Panc1 (cell line): ENCODE measurements around the gene C4BPA. TPM values are rescaled to one million over a fixed set of nuclear protein-coding genes. Genes with fewer than 3 reads are reported as not detected.

ENCODE experiments used
- ATAC-seq: fragments of 200-7000 bp; cut with Tn5 transposase; 2 replicates; pipeline ENCODE4 v1.9.1; 2020; ENCODE audit warnings: mild to moderate bottlenecking, moderate library complexity
- BruUV-seq: library from RNA; stranded (reverse); fragments of 400-500 nt; replicated peaks from 2 replicates; lab custom pipeline; 2021; lab: Mats Ljungman, UMichigan
- CTCF ChIA-PET: fragments of 300-600 bp; sonication (Branson Sonifier 250); formaldehyde crosslinking; loops from one replicate; lab custom pipeline; 2022; ENCODE audit warnings: antibody characterized with exemption; lab: Charles Lee
- POLR2A ChIA-PET: fragments of 300-600 bp; sonication (Branson Sonifier 250); formaldehyde crosslinking; loops from one replicate; lab custom pipeline; 2022; ENCODE audit warnings: antibody characterized with exemption; lab: Charles Lee
- DNase-seq: peaks from one replicate; pipeline ENCODE4 v3.0.0-alpha.2; 2010; ENCODE audit warnings: low read depth, low spot score
- H3K27ac ChIP-seq: 2 replicates; pipeline ENCODE4 v1.5.1; 2011; ENCODE audit warnings: mild to moderate bottlenecking, low read length, inconsistent platforms
- H3K27me3 ChIP-seq: fragments of 200-500 bp; sonication (Bioruptor generic); 2 replicates; pipeline ENCODE4 v1.6.0; 2014; ENCODE audit warnings: low read length, inconsistent platforms; ENCODE audit not compliant: control insufficient read depth, insufficient read depth
- H3K36me3 ChIP-seq: fragments of 200-500 bp; sonication (Bioruptor generic); 2 replicates; pipeline ENCODE4 v1.5.1; 2014; ENCODE audit warnings: inconsistent platforms, mild to moderate bottlenecking, low read length, moderate library complexity; ENCODE audit not compliant: control insufficient read depth, insufficient read depth
- H3K4me1 ChIP-seq: 2 replicates; pipeline ENCODE4 v1.5.1; 2011; ENCODE audit warnings: inconsistent platforms, mild to moderate bottlenecking, low read length, moderate library complexity; ENCODE audit not compliant: control insufficient read depth, insufficient read depth
- H3K4me3 ChIP-seq, 2 experiments: 2 replicates each; pipeline ENCODE4 v1.5.1; 2011 to 2012; ENCODE audit warnings: low read depth in 2 of 2, low read length in 2 of 2, mild to moderate bottlenecking in 2 of 2, inconsistent platforms in 1 of 2, moderate library complexity in 1 of 2
- H3K9me3 ChIP-seq: fragments of 200-500 bp; sonication (Bioruptor generic); 2 replicates; pipeline ENCODE4 v1.5.1; 2014; ENCODE audit warnings: low read depth, mild to moderate bottlenecking, inconsistent platforms, low read length, moderate library complexity; ENCODE audit not compliant: control insufficient read depth, insufficient read depth
- POLR2AphosphoS5 ChIP-seq: IDR thresholded peaks from 2 replicates; pipeline ENCODE4 v1.6.1; 2012; ENCODE audit warnings: mild to moderate bottlenecking, low read depth, low read length, moderate library complexity
- SIN3A ChIP-seq: IDR thresholded peaks from 2 replicates; pipeline ENCODE4 v1.6.1; 2012; ENCODE audit warnings: low read depth, mild to moderate bottlenecking, low read length, moderate library complexity, borderline replicate concordance; ENCODE audit not compliant: insufficient read depth
- TCF7L2 ChIP-seq: IDR thresholded peaks from 2 replicates; pipeline ENCODE4 v1.6.1; 2011; ENCODE audit warnings: mild to moderate bottlenecking, low read depth, low read length, inconsistent platforms
- in situ Hi-C: cut with HindIII; loops from 2 replicates; pipeline ENCODE4 v1.10.0; 2016; ENCODE audit warnings: low sequenced_read_pairs, low pct_unique_long_range_greater_than_20kb
- intact Hi-C: fragments of 100-400 bp; cut with micrococcal nuclease; formaldehyde crosslinking; loops from one replicate; pipeline ENCODE4 v1.10.0; 2022; ENCODE audit not compliant: unreplicated experiment
- total RNA-seq: library from RNA; stranded (reverse); gene quantifications from one replicate; pipeline ENCODE4 v1.2.1, GENCODE V29; 2021; ENCODE audit not compliant: unreplicated experiment
- TF ChIP-seq, protein P1 (sequence below): fragments of 450-650 bp; IDR thresholded peaks from 2 replicates; pipeline ENCODE4 v1.5.1; 2017; ENCODE audit warnings: mild to moderate bottlenecking
- TF ChIP-seq, protein P2 (sequence below), 2 experiments: IDR thresholded peaks; 2 replicates each; pipeline ENCODE4 v1.6.1; 2011 to 2012; ENCODE audit warnings: low read depth in 2 of 2, control low read depth in 1 of 2, low read length in 1 of 2, mild to moderate bottlenecking in 1 of 2, moderate library complexity in 1 of 2; ENCODE audit not compliant: insufficient read depth in 1 of 2

The C4BPA gene
- total RNA-seq, 1 experiment from 2014 or later = 0.26 TPM

DNA sequence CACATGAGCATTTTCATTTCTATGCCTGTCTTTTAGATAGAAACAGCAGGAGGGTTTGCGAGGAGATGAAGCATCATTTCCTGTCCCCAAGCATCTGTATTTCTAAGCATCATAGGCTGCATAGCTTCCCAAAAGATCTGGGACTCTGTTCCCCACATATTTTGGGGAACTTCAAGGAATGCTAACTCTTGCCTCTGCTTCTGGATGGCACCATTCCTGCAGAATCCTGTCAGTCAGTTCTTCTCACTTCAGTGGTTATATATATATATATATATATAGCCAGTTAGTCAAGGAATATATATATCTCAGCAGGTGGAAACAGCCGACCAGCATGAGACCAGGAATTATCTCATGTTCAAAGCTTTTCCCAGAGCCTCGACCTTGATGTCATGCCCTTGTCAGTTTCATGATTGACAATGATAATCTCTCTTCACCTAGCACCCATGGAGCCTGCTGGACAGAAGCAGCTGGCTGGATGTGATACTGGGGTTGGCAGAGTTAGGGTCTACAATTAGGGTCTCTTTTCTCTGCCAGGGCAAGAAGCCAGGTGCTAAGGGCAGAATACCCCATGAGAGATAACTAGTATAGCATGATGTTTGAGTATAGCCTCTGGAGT is 48.5 kb upstream of the C4BPA start:
- peaks cover 3% of the 10 kb centered on the region for H3K36me3 ChIP-seq
- peaks cover 12% of the 10 kb centered on the region for H3K4me1 ChIP-seq
- H3K27me3 ChIP-seq = no peaks in the 10 kb centered on the region
- no peak for DNase-seq
- no peak for TF ChIP-seq SIN3A
- POLR2A ChIA-PET = interaction anchor here (0.7 kb wide), 1 partner anchor 443 kb away, joined by 4 read pairs; no protein-coding TSS in a partner anchor
- BruUV-seq = no TSS peak
- no peaks in the 10 kb centered on the region for H3K9me3 ChIP-seq
- no peak overlapping the region for H3K4me3 ChIP-seq
- in situ Hi-C loops (no loop called here), intact Hi-C loops (no loop called here)
- H3K27ac ChIP-seq = no peak overlapping the region
- ATAC-seq = no peak
- CTCF ChIA-PET = no interaction called here

DNA sequence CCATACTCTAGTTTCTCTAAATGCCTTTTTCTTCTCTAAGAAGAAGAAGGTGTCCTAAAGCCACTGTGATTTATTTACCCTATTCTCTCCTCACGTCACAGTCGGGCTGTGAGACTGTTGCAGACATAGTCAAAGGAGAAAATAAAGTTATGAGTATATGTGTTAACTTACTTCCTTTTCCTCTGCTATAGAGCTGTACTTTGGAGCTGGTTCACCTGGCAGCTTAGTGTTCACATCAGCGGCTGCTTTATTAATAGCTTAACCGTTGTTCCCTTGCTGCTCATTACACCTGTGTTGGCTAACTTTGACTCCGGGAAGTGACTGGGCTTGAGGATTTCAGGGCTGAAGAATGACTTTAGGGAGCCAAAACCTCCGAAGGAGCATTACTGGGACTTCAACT is 47.4 kb upstream of the C4BPA start:
- intact Hi-C loops = no loop called here
- BruUV-seq = no TSS peak

More for the DNA sequence above, 47.4 kb upstream of the C4BPA start:
- no peak overlapping the region for H3K4me3 ChIP-seq
- ATAC-seq (no peak), DNase-seq (no peak)
- no peak for TF ChIP-seq SIN3A
- TF ChIP-seq, protein P1, sequence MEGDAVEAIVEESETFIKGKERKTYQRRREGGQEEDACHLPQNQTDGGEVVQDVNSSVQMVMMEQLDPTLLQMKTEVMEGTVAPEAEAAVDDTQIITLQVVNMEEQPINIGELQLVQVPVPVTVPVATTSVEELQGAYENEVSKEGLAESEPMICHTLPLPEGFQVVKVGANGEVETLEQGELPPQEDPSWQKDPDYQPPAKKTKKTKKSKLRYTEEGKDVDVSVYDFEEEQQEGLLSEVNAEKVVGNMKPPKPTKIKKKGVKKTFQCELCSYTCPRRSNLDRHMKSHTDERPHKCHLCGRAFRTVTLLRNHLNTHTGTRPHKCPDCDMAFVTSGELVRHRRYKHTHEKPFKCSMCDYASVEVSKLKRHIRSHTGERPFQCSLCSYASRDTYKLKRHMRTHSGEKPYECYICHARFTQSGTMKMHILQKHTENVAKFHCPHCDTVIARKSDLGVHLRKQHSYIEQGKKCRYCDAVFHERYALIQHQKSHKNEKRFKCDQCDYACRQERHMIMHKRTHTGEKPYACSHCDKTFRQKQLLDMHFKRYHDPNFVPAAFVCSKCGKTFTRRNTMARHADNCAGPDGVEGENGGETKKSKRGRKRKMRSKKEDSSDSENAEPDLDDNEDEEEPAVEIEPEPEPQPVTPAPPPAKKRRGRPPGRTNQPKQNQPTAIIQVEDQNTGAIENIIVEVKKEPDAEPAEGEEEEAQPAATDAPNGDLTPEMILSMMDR = no peak
- no peak for TF ChIP-seq POLR2AphosphoS5
- no peak for TF ChIP-seq TCF7L2
- TF ChIP-seq, protein P2, sequence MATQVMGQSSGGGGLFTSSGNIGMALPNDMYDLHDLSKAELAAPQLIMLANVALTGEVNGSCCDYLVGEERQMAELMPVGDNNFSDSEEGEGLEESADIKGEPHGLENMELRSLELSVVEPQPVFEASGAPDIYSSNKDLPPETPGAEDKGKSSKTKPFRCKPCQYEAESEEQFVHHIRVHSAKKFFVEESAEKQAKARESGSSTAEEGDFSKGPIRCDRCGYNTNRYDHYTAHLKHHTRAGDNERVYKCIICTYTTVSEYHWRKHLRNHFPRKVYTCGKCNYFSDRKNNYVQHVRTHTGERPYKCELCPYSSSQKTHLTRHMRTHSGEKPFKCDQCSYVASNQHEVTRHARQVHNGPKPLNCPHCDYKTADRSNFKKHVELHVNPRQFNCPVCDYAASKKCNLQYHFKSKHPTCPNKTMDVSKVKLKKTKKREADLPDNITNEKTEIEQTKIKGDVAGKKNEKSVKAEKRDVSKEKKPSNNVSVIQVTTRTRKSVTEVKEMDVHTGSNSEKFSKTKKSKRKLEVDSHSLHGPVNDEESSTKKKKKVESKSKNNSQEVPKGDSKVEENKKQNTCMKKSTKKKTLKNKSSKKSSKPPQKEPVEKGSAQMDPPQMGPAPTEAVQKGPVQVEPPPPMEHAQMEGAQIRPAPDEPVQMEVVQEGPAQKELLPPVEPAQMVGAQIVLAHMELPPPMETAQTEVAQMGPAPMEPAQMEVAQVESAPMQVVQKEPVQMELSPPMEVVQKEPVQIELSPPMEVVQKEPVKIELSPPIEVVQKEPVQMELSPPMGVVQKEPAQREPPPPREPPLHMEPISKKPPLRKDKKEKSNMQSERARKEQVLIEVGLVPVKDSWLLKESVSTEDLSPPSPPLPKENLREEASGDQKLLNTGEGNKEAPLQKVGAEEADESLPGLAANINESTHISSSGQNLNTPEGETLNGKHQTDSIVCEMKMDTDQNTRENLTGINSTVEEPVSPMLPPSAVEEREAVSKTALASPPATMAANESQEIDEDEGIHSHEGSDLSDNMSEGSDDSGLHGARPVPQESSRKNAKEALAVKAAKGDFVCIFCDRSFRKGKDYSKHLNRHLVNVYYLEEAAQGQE (IDR thresholded peaks at IDR 0.05; ENCODE audit: insufficient read depth in 1 of 2, low read depth in 2 of 2, low read length in 1 of 2) = no peak
- H3K36me3 ChIP-seq = no peaks in the 10 kb centered on the region; the same call in 1 of the 2 replicates
- no peak overlapping the region for H3K27ac ChIP-seq
- H3K4me1 ChIP-seq = peaks cover 9% of the 10 kb centered on the region
- in situ Hi-C loops = no loop called here
- POLR2A ChIA-PET = no interaction called here
- H3K27me3 ChIP-seq = no peaks in the 10 kb centered on the region
- no peaks in the 10 kb centered on the region for H3K9me3 ChIP-seq
- CTCF ChIA-PET = no interaction called here
